Transverse colon (tissue), 4 donors: ENCODE measurements around the gene RCAN2. TPM values are rescaled to one million over a fixed set of nuclear protein-coding genes. Genes with fewer than 3 reads are reported as not detected.

Source experiments
- DNase-seq: peaks from one replicate; pipeline ENCODE4 v3.0.0-alpha.2; 2019
- H3K27ac ChIP-seq, 4 donors: fragments of 200-600 bp; sonication (generic); 2 replicates each; pipeline ENCODE4 v1.5.1; 2016 to 2018; ENCODE audit warnings: inconsistent platforms in 4 of 4
- H3K27me3 ChIP-seq: fragments of 200-600 bp; sonication (generic); 2 replicates; pipeline ENCODE4 v1.5.1; 2017; ENCODE audit warnings: inconsistent platforms
- H3K36me3 ChIP-seq, 4 donors: fragments of 200-600 bp; sonication (generic); 2 replicates each; pipeline ENCODE4 v1.5.1; 2017 to 2019; ENCODE audit warnings: inconsistent platforms in 4 of 4
- H3K4me1 ChIP-seq, 4 donors: fragments of 200-600 bp; sonication (generic); 2 replicates each; pipeline ENCODE4 v1.5.1; 2017 to 2020; ENCODE audit warnings: inconsistent platforms in 4 of 4
- H3K4me3 ChIP-seq, 4 donors: fragments of 200-600 bp; sonication (generic); 1 replicate in 1 of 4; 2 replicates in 3 of 4; pipeline versions ENCODE4 v1.5.1 to v1.6.1; 2017 to 2019; ENCODE audit warnings: inconsistent platforms in 4 of 4
- H3K9me3 ChIP-seq, 2 donors: fragments of 200-600 bp; sonication (generic); 2 replicates each; pipeline ENCODE4 v1.5.1; 2017 to 2019; ENCODE audit warnings: inconsistent platforms in 2 of 2
- EP300 ChIP-seq: sonication (generic); formaldehyde crosslinking; IDR thresholded peaks from one replicate; pipeline ENCODE4 v1.6.1; 2017; ENCODE audit warnings: antibody characterized with exemption, low read depth
- POLR2A ChIP-seq: fragments of 450-650 bp; IDR thresholded peaks from one replicate; pipeline ENCODE4 v1.6.1; 2016; ENCODE audit warnings: antibody characterized with exemption, mild to moderate bottlenecking, moderate library complexity
- POLR2AphosphoS5 ChIP-seq, 3 donors: sonication (generic); formaldehyde crosslinking; IDR thresholded peaks; one replicate each; pipeline ENCODE4 v1.6.1; 2016; ENCODE audit warnings: antibody characterized with exemption in 3 of 3
- WGBS, 2 donors: methylation state at CpG; one replicate each; pipeline ENCODE4 v1.1.5; 2018; ENCODE audit warnings: low coverage in 1 of 2; 5-methylcytosine and 5-hydroxymethylcytosine counted together
- in situ Hi-C, 4 donors: fragments of 200-750 bp; cut with MboI; loops; one replicate each; pipeline versions ENCODE4 v1.15.0 to v1.15.1; 2017; ENCODE audit warnings: low sequenced_read_pairs in 3 of 4, low pct_ligation_motif_present in 1 of 4, low pct_unique_long_range_greater_than_20kb in 1 of 4
- intact Hi-C: fragments of 100-400 bp; cut with DNase I; formaldehyde crosslinking; loops from one replicate; pipeline ENCODE4 v1.15.1; 2023; ENCODE audit warnings: low total_unique reads
- total RNA-seq, 4 donors: library from RNA; depleted of rRNA; stranded (reverse); fragments of >200 nt; gene quantifications; one replicate each; pipeline ENCODE4 v1.1.0, GENCODE V29; 2016
- TF ChIP-seq, protein P1 (sequence below), 5 experiments: fragments of 200-600 bp in 3 of 5; fragments of 450-650 bp in 2 of 5; sonication (generic) in 3 of 5; IDR thresholded peaks; 1 replicate in 2 of 5; 2 replicates in 3 of 5; pipeline ENCODE4 v1.5.1; 2016 to 2017; ENCODE audit warnings: antibody characterized with exemption in 5 of 5, inconsistent platforms in 3 of 5, mild to moderate bottlenecking in 2 of 5, moderate library complexity in 1 of 5

RCAN2 gene
- total RNA-seq, 4 donors from 2014 or later: 1.9 to 9.5 (median 7.5) TPM

DNA sequence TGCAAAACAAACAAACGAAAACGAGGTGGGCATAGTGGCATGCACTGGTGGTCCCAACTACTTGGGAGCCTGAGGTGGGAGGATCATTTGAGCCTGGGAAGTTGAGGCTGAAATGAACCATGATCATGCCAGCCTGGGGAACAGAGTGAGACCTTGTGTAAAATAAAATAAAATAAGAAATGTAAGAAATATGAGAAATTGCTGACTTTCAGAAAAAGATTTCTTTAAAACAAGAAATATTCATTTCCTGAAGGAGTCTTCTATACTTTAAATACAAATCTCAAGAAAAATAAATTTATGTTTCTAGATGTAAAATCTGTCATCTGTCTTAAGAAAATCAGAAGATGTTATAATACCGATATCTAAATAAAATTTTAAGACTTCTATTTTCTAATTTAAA, 223.7 kb downstream of the RCAN2 start:
- H3K27ac ChIP-seq: no peak overlapping the region
- no peak for TF ChIP-seq POLR2AphosphoS5 (IDR thresholded peaks at IDR 0.05)
- TF ChIP-seq, protein P1, sequence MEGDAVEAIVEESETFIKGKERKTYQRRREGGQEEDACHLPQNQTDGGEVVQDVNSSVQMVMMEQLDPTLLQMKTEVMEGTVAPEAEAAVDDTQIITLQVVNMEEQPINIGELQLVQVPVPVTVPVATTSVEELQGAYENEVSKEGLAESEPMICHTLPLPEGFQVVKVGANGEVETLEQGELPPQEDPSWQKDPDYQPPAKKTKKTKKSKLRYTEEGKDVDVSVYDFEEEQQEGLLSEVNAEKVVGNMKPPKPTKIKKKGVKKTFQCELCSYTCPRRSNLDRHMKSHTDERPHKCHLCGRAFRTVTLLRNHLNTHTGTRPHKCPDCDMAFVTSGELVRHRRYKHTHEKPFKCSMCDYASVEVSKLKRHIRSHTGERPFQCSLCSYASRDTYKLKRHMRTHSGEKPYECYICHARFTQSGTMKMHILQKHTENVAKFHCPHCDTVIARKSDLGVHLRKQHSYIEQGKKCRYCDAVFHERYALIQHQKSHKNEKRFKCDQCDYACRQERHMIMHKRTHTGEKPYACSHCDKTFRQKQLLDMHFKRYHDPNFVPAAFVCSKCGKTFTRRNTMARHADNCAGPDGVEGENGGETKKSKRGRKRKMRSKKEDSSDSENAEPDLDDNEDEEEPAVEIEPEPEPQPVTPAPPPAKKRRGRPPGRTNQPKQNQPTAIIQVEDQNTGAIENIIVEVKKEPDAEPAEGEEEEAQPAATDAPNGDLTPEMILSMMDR (IDR thresholded peaks at IDR 0.05): no peak
- TF ChIP-seq POLR2A: no peak
- TF ChIP-seq EP300: no peak
- H3K36me3 ChIP-seq: no peaks in the 10 kb centered on the region
- no peaks in the 10 kb centered on the region for H3K9me3 ChIP-seq
- no peak overlapping the region for H3K4me3 ChIP-seq
- peaks cover 0 to 5% (median 0%) of the 10 kb centered on the region in 4 donors for H3K4me1 ChIP-seq
- in situ Hi-C loops: no loop called here
- intact Hi-C loops: no loop called here
- H3K27me3 ChIP-seq: no peaks in the 10 kb centered on the region
- 91 to 94% methylated on average over 3 of the region's 3 CpGs for WGBS, 2 donors
- DNase-seq: no peak

DNA sequence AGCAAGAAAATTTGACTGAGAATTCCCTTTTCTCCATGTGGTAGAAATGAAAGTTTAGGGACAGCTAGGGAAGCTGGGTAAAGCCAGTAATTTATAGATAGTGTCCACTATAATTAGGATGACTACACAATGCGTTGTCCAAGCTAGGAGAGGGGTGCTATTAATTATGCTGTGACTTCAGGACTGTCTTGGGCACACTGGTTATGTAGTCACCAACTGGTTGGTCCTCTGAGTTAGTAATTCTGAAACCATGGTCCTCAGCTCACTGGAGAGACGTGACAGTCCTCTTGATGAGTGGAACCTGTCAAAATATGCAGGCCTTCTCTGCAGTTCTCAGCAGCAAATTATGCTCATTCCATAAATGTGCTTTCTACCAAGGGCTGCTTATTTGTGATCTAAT, 225.9 kb downstream of the RCAN2 start:
- no peak overlapping the region for H3K27ac ChIP-seq
- in situ Hi-C loops: no loop called here

DNA sequence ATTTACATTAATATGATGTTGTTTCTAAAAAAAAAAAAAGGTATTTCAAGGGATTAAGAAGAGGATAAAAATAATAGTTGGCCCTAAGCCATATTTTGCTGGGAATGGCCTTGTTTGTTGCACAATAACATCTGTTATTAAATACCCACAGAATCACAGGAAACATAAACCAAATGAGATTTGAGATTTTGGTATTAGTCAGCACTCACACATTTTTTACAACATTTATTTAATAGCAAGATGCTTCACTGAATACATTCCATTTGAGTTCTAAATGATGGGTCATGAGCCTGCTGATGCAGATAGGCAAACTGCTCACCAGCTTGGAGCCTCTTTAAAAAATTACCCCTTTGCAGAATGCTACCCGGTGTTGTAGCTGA, 227.6 kb downstream of the RCAN2 start:
- no peak for TF ChIP-seq EP300
- peak in 2 of 3 donors; percentile 23 to 34 for TF ChIP-seq POLR2AphosphoS5 (IDR thresholded peaks at IDR 0.05)
- H3K27ac ChIP-seq: no peak overlapping the region
- intact Hi-C loops: no loop called here
- no peaks in the 10 kb centered on the region for H3K9me3 ChIP-seq
- no peaks in the 10 kb centered on the region for H3K36me3 ChIP-seq
- H3K4me1 ChIP-seq: peaks cover 0 to 5% (median 0%) of the 10 kb centered on the region in 4 donors
- 53 to 69% methylated on average over 1 of the region's 1 CpG for WGBS, 2 donors
- H3K27me3 ChIP-seq: no peaks in the 10 kb centered on the region
- in situ Hi-C loops: no loop called here
- H3K4me3 ChIP-seq: no peak overlapping the region
- no peak for DNase-seq

More for the DNA sequence above, 225.9 kb downstream of the RCAN2 start:
- peaks cover 0 to 5% (median 0%) of the 10 kb centered on the region in 4 donors for H3K4me1 ChIP-seq
- no peaks in the 10 kb centered on the region for H3K9me3 ChIP-seq
- intact Hi-C loops: no loop called here
- no peak overlapping the region for H3K4me3 ChIP-seq
- H3K27me3 ChIP-seq: no peaks in the 10 kb centered on the region
- WGBS, 2 donors: 90 to 100% methylated on average over 1 to 2 of the region's 2 CpGs
- H3K36me3 ChIP-seq: no peaks in the 10 kb centered on the region
- no peak for TF ChIP-seq POLR2AphosphoS5 (IDR thresholded peaks at IDR 0.05)
- TF ChIP-seq POLR2A: no peak
- TF ChIP-seq EP300: no peak
- TF ChIP-seq, protein P1 (IDR thresholded peaks at IDR 0.05): no peak
- no peak for DNase-seq

DNA sequence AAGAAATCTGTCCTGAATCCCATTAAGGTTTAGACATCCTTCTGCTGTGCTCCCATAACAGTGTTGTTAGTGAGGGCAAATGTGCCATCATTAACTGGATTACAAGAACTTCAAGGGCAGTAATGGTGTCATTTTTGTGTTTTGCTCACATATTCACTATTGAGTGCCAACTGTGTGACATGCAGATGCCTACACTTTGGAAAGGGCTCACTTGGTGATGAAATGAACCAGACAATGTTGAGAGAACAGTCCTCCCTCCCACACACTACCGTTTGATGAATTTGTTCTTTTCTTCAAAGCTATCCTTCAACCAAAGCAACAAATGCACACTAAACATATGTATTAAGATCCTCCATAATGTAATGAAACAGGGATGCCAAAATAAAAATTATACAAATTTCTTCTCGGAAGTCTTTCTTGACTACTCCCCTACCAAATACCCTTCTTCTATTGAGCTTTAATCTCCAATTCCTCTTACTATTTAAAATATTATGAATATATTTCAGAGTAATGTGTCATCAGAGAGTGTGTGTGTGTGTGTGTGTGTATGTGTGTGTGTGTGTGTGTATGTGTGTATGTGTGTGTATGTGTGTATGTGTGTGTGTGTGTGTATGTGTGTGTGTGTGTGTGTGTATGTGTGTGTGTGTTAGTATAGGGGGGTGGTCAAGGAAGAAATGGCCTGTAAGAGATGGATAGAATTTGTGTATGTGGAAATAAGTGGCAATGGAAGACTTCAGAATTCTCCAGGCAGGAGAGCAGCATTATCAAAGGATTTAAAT, 228.1 kb downstream of the RCAN2 start:
- no peaks in the 10 kb centered on the region for H3K36me3 ChIP-seq
- TF ChIP-seq, protein P1 (IDR thresholded peaks at IDR 0.05): no peak
- TF ChIP-seq EP300: no peak
- TF ChIP-seq POLR2AphosphoS5 (IDR thresholded peaks at IDR 0.05): no peak
- TF ChIP-seq POLR2A: no peak
- no peak overlapping the region for H3K4me3 ChIP-seq
- H3K27ac ChIP-seq: no peak overlapping the region
- H3K9me3 ChIP-seq: no peaks in the 10 kb centered on the region
- intact Hi-C loops: no loop called here
- DNase-seq: no peak
- in situ Hi-C loops: no loop called here
- WGBS, 2 donors: 67 to 79% methylated on average over 2 of the region's 2 CpGs
- peaks cover 0 to 5% (median 0%) of the 10 kb centered on the region in 4 donors for H3K4me1 ChIP-seq
- H3K27me3 ChIP-seq: no peaks in the 10 kb centered on the region
